Measurements from ENCODE around the gene SLC35F3. TPM values are rescaled to one million over a fixed set of nuclear protein-coding genes. Genes with fewer than 3 reads are reported as not detected.

SLC35F3 gene
- total and polyA plus RNA-seq, 8 donors: 1.4 to 7.1 (median 2.5) TPM

- intact Hi-C loops (cut with DNase I): no loop called here
- H3K4me3 ChIP-seq: no peak overlapping the region
- TF ChIP-seq CTCF (IDR thresholded peaks at IDR 0.05): no peak
- no peaks in the 10 kb centered on the region for H3K4me1 ChIP-seq
- H3K27me3 ChIP-seq: no peaks in the 10 kb centered on the region
- ATAC-seq (no peak), FAIRE-seq (no peak), DNase-seq (no peak)
- 63 to 75% methylated on average over 6 of the region's 6 CpGs for WGBS, 2 donors
- no peaks in the 10 kb centered on the region for H3K36me3 ChIP-seq
- H3K27ac ChIP-seq: no peak overlapping the region
- H3K9me3 ChIP-seq: no peaks in the 10 kb centered on the region
Measured at GRCh38 chr1:233959971-233960370, 55.5 kb downstream of the SLC35F3 start.

- no peak overlapping the region for H3K27ac ChIP-seq
- no peak for DNase-seq
- no peaks in the 10 kb centered on the region for H3K27me3 ChIP-seq
- no peak for TF ChIP-seq CTCF (IDR thresholded peaks at IDR 0.05)
- intact Hi-C loops (cut with DNase I): no loop called here
- no peak for ATAC-seq
- H3K4me3 ChIP-seq: no peak overlapping the region
- no peaks in the 10 kb centered on the region for H3K9me3 ChIP-seq
- no peaks in the 10 kb centered on the region for H3K36me3 ChIP-seq
- WGBS, 2 donors: 73 to 83% methylated on average over 3 of the region's 3 CpGs
- FAIRE-seq: no peak
- no peaks in the 10 kb centered on the region for H3K4me1 ChIP-seq
Measured at GRCh38 chr1:233960386-233960785, 55.9 kb downstream of the SLC35F3 start.

GRCh38 chr1:233962878-233963277 is 58.4 kb downstream of the SLC35F3 start:
- DNase-seq (no peak), FAIRE-seq (no peak), ATAC-seq (no peak)
- H3K36me3 ChIP-seq: no peaks in the 10 kb centered on the region
- no peaks in the 10 kb centered on the region for H3K9me3 ChIP-seq
- intact Hi-C loops (cut with DNase I): no loop called here
- H3K27ac ChIP-seq: no peak overlapping the region
- H3K4me1 ChIP-seq: no peaks in the 10 kb centered on the region
- no peak for TF ChIP-seq CTCF (IDR thresholded peaks at IDR 0.05)
- no peaks in the 10 kb centered on the region for H3K27me3 ChIP-seq
- H3K4me3 ChIP-seq: no peak overlapping the region
- WGBS, 2 donors: 53 to 66% methylated on average over 3 of the region's 3 CpGs

- H3K27ac ChIP-seq: no peak overlapping the region
- no peaks in the 10 kb centered on the region for H3K27me3 ChIP-seq
- H3K36me3 ChIP-seq: no peaks in the 10 kb centered on the region
- ATAC-seq: no peak
- no peak for DNase-seq
- no peak overlapping the region for H3K4me3 ChIP-seq
- no peak for TF ChIP-seq CTCF (IDR thresholded peaks at IDR 0.05)
- H3K9me3 ChIP-seq: no peaks in the 10 kb centered on the region
- FAIRE-seq: no peak
- no peaks in the 10 kb centered on the region for H3K4me1 ChIP-seq
- intact Hi-C loops (cut with DNase I): no loop called here
Measured at GRCh38 chr1:233965856-233966255, 61.4 kb downstream of the SLC35F3 start.

- intact Hi-C loops (cut with DNase I): no loop called here
- no peak for TF ChIP-seq CTCF (IDR thresholded peaks at IDR 0.05)
- H3K27me3 ChIP-seq: no peaks in the 10 kb centered on the region
- ATAC-seq (no peak), FAIRE-seq (no peak), DNase-seq (peak in 1 of 6 donors; percentile 46)
- no peaks in the 10 kb centered on the region for H3K4me1 ChIP-seq
- no peak overlapping the region for H3K27ac ChIP-seq
- WGBS, 2 donors: 79 to 82% methylated on average over 7 of the region's 7 CpGs
- H3K9me3 ChIP-seq: no peaks in the 10 kb centered on the region
- H3K4me3 ChIP-seq: no peak overlapping the region
- no peaks in the 10 kb centered on the region for H3K36me3 ChIP-seq
Measured at GRCh38 chr1:233971753-233972152, 67.3 kb downstream of the SLC35F3 start.
